Osteocyte (in vitro differentiated cells): Measurements from ENCODE around the gene XYLT1. TPM values are rescaled to one million over a fixed set of nuclear protein-coding genes. Genes with fewer than 3 reads are reported as not detected.

Experiments used
- DNase-seq: peaks from one replicate; pipeline ENCODE4 v3.0.0; 2021; ENCODE audit warnings: mixed read lengths; ENCODE audit not compliant: unreplicated experiment; ENCODE audit errors: extremely low spot score
- H3K27ac Mint-ChIP-seq: one replicate; pipeline ENCODE4 v1.8.0; 2021; ENCODE audit warnings: mild to moderate bottlenecking, mixed read lengths; ENCODE audit not compliant: unreplicated experiment
- H3K27me3 Mint-ChIP-seq: one replicate; pipeline ENCODE4 v1.8.0; 2021; ENCODE audit warnings: mixed read lengths; ENCODE audit not compliant: unreplicated experiment
- H3K36me3 Mint-ChIP-seq: one replicate; pipeline ENCODE4 v1.8.0; 2021; ENCODE audit warnings: mixed read lengths; ENCODE audit not compliant: unreplicated experiment
- H3K4me1 Mint-ChIP-seq: one replicate; pipeline ENCODE4 v1.8.0; 2021; ENCODE audit warnings: mixed read lengths; ENCODE audit not compliant: unreplicated experiment
- H3K4me3 Mint-ChIP-seq: one replicate; pipeline ENCODE4 v1.8.0; 2021; ENCODE audit warnings: mild to moderate bottlenecking, moderate library complexity, mixed read lengths; ENCODE audit not compliant: unreplicated experiment
- H3K9me3 Mint-ChIP-seq: one replicate; pipeline ENCODE4 v1.8.0; 2021; ENCODE audit warnings: mixed read lengths; ENCODE audit not compliant: unreplicated experiment
- total RNA-seq: library from RNA; stranded (reverse); gene quantifications from 2 replicates; pipeline ENCODE4 v1.2.1, GENCODE V29; 2021
- TF ChIP-seq, protein P1 (sequence below): fragments of 200-600 bp; sonication (generic); IDR thresholded peaks from 2 replicates; pipeline ENCODE4 v1.5.0; 2021; ENCODE audit warnings: antibody characterized with exemption, mild to moderate bottlenecking, moderate library complexity

The XYLT1 gene
- total RNA-seq, 1 donor from 2014 or later = 11.1 TPM

DNA sequence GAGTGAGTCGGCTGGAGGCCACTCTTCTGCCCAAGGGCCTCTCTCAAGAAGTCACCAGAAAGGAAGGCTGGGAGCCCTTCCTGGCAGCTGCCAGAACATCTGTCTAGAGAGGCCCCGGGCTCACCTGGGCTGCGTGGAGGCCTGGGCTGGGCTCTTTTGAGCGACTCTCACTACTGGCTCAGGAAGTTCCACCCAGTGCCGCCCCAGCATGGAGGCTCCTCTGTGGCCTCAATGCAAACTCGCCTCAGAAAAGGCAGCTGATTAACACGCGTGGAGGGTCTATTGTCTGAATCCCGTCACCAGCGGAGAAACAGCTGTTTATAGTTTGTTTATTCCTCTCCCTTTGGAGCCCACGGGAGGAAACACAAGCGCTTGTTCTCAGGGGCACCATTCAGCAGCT is 25.3 kb downstream of the XYLT1 start:
- no peak for DNase-seq
- Mint-ChIP-seq H3K27me3 (no peaks in the 10 kb centered on the region), H3K27ac (no peak overlapping the region), H3K4me3 (no peak overlapping the region), H3K9me3 (no peaks in the 10 kb centered on the region), H3K4me1 (peaks cover 2% of the 10 kb centered on the region), H3K36me3 (no peaks in the 10 kb centered on the region)
- TF ChIP-seq, protein P1, sequence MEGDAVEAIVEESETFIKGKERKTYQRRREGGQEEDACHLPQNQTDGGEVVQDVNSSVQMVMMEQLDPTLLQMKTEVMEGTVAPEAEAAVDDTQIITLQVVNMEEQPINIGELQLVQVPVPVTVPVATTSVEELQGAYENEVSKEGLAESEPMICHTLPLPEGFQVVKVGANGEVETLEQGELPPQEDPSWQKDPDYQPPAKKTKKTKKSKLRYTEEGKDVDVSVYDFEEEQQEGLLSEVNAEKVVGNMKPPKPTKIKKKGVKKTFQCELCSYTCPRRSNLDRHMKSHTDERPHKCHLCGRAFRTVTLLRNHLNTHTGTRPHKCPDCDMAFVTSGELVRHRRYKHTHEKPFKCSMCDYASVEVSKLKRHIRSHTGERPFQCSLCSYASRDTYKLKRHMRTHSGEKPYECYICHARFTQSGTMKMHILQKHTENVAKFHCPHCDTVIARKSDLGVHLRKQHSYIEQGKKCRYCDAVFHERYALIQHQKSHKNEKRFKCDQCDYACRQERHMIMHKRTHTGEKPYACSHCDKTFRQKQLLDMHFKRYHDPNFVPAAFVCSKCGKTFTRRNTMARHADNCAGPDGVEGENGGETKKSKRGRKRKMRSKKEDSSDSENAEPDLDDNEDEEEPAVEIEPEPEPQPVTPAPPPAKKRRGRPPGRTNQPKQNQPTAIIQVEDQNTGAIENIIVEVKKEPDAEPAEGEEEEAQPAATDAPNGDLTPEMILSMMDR = no peak

DNA sequence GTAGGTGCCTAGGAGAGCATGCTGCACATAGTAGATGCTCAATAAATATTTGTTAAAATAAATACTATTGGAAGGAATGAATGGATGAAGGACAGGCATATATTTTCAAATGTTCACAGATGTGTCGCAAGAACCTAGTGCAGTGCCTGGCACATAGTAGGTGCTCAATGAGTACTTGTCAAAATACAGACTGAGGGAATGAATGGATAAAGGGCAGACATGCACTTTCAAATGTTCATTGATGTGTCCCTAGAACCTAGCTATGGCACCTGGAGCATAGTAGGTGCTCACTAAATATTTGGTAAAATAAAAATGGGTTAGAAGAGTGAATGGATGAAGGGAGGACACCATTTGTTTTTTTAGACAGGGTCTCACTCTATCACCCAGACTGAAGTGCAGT is 26.1 kb downstream of the XYLT1 start:
- TF ChIP-seq, protein P1 = no peak
- H3K27me3 Mint-ChIP-seq = no peaks in the 10 kb centered on the region
- H3K27ac Mint-ChIP-seq = no peak overlapping the region
- H3K4me3 Mint-ChIP-seq = no peak overlapping the region
- peaks cover 2% of the 10 kb centered on the region for H3K4me1 Mint-ChIP-seq
- DNase-seq = no peak
- no peaks in the 10 kb centered on the region for H3K36me3 Mint-ChIP-seq
- H3K9me3 Mint-ChIP-seq = no peaks in the 10 kb centered on the region

DNA sequence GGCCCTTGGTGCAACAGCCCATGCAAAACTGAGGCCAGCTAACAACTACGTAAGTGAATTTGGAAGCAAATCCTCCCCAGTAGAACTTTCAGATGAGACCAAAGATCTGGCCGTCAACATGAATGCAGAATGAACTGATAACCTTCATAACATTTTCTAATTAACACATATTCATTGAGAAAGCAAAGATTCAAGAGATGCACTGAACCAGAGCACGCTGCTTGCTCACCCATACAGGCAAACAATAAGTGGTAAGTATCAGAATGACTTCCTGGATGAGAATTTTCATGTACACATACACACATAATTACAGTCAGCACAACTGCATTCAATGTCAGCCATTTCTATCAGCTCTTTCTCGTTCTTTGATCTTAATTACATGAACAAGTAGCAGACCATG is 30.6 kb downstream of the XYLT1 start:
- no peaks in the 10 kb centered on the region for H3K27me3 Mint-ChIP-seq
- TF ChIP-seq, protein P1 = no peak
- no peak for DNase-seq
- H3K4me1 Mint-ChIP-seq = no peaks in the 10 kb centered on the region
- H3K4me3 Mint-ChIP-seq = no peak overlapping the region
- peaks cover 4% of the 10 kb centered on the region for H3K9me3 Mint-ChIP-seq
- no peak overlapping the region for H3K27ac Mint-ChIP-seq
- no peaks in the 10 kb centered on the region for H3K36me3 Mint-ChIP-seq

DNA sequence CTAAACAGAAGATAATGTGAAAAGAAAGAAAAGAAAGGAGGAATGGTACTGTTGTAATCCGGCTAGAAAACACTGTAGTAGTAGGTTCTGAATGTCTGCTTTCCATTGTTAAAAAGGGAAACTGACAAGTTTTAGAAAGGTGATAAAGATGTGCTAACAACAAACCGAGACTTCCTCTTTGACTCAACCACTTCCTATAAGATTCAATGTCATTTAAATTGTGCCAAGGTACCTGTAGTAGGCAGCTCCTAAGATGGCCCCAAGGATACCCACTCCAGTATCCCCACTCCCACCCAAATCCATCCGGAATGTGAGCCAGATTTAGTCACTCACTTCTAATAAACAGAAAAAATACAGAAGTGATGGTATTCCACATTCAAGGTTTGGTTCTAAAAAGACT is 31.2 kb downstream of the XYLT1 start:
- Mint-ChIP-seq H3K27ac (no peak overlapping the region), H3K4me1 (no peaks in the 10 kb centered on the region), H3K4me3 (no peak overlapping the region), H3K27me3 (no peaks in the 10 kb centered on the region), H3K36me3 (no peaks in the 10 kb centered on the region), H3K9me3 (peaks cover 4% of the 10 kb centered on the region)
- DNase-seq = no peak
- TF ChIP-seq, protein P1 = no peak

DNA sequence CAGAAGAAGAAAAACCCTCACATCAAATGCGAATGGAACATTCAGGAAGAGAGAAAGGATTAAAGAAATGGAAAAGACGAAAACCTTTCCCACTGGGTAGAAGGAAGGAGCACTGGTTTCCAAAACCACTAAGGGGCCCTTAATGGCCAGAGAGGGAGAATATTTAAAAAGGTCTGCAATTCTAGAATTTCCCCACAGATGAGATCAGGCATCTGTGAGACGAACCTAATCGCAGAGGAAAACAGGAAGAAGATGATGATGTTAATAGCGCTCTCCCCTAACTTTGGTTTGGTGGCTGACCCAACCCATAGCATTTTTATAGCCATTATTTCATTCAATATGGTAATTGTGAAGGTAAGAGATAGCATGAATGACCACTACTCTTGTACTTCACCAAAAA is 32.8 kb downstream of the XYLT1 start:
- H3K27me3 Mint-ChIP-seq = no peaks in the 10 kb centered on the region
- H3K36me3 Mint-ChIP-seq = no peaks in the 10 kb centered on the region
- H3K9me3 Mint-ChIP-seq = peaks cover 4% of the 10 kb centered on the region
- H3K4me3 Mint-ChIP-seq = no peak overlapping the region
- H3K27ac Mint-ChIP-seq = no peak overlapping the region
- H3K4me1 Mint-ChIP-seq = peaks cover 6% of the 10 kb centered on the region
- no peak for DNase-seq
- TF ChIP-seq, protein P1 = no peak
